Measurements from ENCODE around the gene RPLP1. TPM values are rescaled to one million over a fixed set of nuclear protein-coding genes. Genes with fewer than 3 reads are reported as not detected.

Gene RPLP1
- total and polyA plus RNA-seq, 9 of the 15 experiments (the other 6 are each of a cell fraction or from before 2014, with no cell fraction given), result 76.3 to 3,053 (median 847) TPM

DNA sequence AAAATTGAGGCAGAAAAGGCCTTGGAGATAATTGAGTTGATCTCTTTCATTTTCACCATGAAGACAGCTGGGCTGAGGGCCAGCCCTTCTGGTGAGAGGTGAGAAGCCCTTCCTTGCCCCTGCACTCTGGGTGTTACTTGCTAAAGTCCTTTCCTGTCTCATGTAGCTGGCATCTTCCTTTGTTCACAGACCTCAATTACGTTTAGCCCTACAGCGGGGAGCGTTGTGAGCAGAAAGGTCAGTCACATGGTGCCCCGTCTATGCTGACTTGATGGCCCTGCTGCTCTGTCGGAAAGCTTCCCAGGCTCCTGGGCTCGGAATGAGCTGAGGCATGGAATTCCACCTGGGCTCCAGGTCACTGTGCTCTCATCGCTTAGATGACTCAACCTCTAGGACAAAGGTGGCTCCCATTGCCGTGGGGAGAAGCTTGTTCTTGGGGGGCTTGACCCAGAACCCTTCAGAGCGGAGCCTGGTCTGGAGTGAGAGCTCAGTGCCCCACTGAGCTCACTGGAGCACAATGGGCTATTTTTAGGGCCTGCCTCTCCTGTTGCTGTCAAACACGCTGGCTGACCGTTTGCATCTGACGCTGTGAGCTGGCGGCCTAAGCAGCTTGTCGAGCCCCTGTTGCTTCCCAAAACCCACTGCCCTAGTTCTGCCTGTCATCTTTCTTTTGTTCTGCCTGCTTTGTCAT lies 47.0 kb downstream of the RPLP1 start:
- Histone ChIP-seq H2AFZ (ENCODE audit: low read depth, low read length) (no peak overlapping the region), H3K4me2 (ENCODE audit: insufficient read depth, low read length) (no peak overlapping the region), H4K20me1 (replicated peaks; ENCODE audit: control insufficient read depth, insufficient read depth, low read length) (no peaks in the 10 kb centered on the region), H3K36me3 (ENCODE audit: control insufficient read depth, insufficient read depth, low read length) (no peaks in the 10 kb centered on the region), H3K4me1 (replicated peaks in 1 of 2; ENCODE audit: control insufficient read depth in 2 of 2, insufficient read depth in 2 of 2, low read length in 2 of 2) (no peaks in the 10 kb centered on the region), H3K27me3 (ENCODE audit: control insufficient read depth in 2 of 2, insufficient read depth in 2 of 2, low read length in 2 of 2) (peaks cover 0 to 29% of the 10 kb centered on the region in 2 experiments; a peak in 3 of 5 replicates), H3K9me3 (replicated peaks; ENCODE audit: control insufficient read depth, insufficient read depth, low read depth, low read length) (no peaks in the 10 kb centered on the region), H3K9ac (ENCODE audit: insufficient read depth in 1 of 2, low read depth in 2 of 2, low read length in 2 of 2) (no peak overlapping the region), H3K9me1 (ENCODE audit: control insufficient read depth, insufficient read depth, low read length) (no peaks in the 10 kb centered on the region), H3K4me3 (no peak overlapping the region), H3K27ac (ENCODE audit: extremely low read depth, low read depth, low read length) (no peak overlapping the region), H3K79me2 (ENCODE audit: control insufficient read depth, insufficient read depth, low read length) (no peaks in the 10 kb centered on the region)
- DNase-seq (ENCODE audit: extremely low read depth in 1 of 4, low spot score in 3 of 4) (no peak), ATAC-seq (no peak), FAIRE-seq (no peak)
- TF ChIP-seq HNRNPLL (IDR thresholded peaks at IDR 0.05; ENCODE audit: low read depth, low read length, poor library complexity, severe bottlenecking) (no peak), PTTG1 (tag; IDR thresholded peaks at IDR 0.05; ENCODE audit: low read depth) (no peak), CTCF (IDR thresholded peaks at IDR 0.05 in 2 of 3, conservative IDR thresholded peaks at IDR 0.05 in 1 of 3; ENCODE audit: insufficient read depth in 2 of 3, low read depth in 1 of 3, low read length in 3 of 3) (no peak), TEAD2 (tag; IDR thresholded peaks at IDR 0.05) (no peak), ADNP (tag; IDR thresholded peaks at IDR 0.05) (no peak), NR4A1 (CRISPR knock-in tag; IDR thresholded peaks at IDR 0.05) (no peak), NR4A1 (tag; IDR thresholded peaks at IDR 0.05) (no peak), SMARCA4 (IDR thresholded peaks at IDR 0.05) (no peak), ZFX (CRISPR knock-in tag; IDR thresholded peaks at IDR 0.05) (no peak)
- under 1% methylated on average over 14 of the region's 14 CpGs for WGBS (ENCODE audit: insufficient coverage, low coverage, missing lambda C conversion rate)
- in situ Hi-C loops (cut with MboI), result no loop called here
- POLR2A ChIA-PET, result interaction anchor here (1.3 kb wide), 1 partner anchor 15 kb away, joined by 4 read pairs; no protein-coding TSS in a partner anchor
- CTCF ChIA-PET (ENCODE audit: low intra/inter-chr PET ratio), result no interaction called here
- no TSS peak for BruUV-seq (replicated peaks)
- intact Hi-C loops (cut with micrococcal nuclease), result no loop called here

Measured in K562 (cell line).